ENCODE data around the gene DSP. TPM values are rescaled to one million over a fixed set of nuclear protein-coding genes. Genes with fewer than 3 reads are reported as not detected.

Gene DSP, protein sequence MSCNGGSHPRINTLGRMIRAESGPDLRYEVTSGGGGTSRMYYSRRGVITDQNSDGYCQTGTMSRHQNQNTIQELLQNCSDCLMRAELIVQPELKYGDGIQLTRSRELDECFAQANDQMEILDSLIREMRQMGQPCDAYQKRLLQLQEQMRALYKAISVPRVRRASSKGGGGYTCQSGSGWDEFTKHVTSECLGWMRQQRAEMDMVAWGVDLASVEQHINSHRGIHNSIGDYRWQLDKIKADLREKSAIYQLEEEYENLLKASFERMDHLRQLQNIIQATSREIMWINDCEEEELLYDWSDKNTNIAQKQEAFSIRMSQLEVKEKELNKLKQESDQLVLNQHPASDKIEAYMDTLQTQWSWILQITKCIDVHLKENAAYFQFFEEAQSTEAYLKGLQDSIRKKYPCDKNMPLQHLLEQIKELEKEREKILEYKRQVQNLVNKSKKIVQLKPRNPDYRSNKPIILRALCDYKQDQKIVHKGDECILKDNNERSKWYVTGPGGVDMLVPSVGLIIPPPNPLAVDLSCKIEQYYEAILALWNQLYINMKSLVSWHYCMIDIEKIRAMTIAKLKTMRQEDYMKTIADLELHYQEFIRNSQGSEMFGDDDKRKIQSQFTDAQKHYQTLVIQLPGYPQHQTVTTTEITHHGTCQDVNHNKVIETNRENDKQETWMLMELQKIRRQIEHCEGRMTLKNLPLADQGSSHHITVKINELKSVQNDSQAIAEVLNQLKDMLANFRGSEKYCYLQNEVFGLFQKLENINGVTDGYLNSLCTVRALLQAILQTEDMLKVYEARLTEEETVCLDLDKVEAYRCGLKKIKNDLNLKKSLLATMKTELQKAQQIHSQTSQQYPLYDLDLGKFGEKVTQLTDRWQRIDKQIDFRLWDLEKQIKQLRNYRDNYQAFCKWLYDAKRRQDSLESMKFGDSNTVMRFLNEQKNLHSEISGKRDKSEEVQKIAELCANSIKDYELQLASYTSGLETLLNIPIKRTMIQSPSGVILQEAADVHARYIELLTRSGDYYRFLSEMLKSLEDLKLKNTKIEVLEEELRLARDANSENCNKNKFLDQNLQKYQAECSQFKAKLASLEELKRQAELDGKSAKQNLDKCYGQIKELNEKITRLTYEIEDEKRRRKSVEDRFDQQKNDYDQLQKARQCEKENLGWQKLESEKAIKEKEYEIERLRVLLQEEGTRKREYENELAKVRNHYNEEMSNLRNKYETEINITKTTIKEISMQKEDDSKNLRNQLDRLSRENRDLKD (N-terminal part only)
- 163 to 172 TPM (median 171 TPM) in 3 replicates for total RNA-seq

DNA sequence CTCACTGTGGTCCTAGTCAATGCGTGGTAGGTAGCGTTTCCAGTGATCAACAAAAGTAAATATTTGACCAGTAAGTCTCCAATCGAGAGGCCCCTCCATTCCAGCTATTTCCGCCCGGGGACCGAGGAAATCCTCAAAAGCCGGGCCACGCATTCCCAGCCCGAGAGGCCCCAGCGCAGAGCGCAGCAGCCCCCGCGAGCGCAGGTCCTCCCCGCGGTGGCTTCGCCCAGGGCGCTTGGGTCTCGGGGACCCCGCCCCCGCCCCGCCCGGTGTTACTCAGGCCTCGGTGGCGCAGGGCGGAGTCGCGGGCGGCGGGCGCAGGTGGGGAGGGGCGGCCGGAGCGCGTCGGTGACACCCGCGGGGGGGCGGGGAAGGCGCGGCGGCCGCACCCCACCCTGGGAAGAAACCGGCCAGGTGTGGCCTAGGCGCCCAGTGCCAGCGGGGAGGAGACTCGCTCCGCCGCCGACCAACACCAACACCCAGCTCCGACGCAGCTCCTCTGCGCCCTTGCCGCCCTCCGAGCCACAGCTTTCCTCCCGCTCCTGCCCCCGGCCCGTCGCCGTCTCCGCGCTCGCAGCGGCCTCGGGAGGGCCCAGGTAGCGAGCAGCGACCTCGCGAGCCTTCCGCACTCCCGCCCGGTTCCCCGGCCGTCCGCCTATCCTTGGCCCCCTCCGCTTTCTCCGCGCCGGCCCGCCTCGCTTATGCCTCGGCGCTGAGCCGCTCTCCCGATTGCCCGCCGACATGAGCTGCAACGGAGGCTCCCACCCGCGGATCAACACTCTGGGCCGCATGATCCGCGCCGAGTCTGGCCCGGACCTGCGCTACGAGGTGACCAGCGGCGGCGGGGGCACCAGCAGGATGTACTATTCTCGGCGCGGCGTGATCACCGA, at the start of gene DSP:
TSS of gene DSP (plus strand) at position 497 of the 890 bp plus-strand sequence. CDS start at position 742, 245 bp downstream.
- TF ChIP-seq CTCF (IDR thresholded peaks at IDR 0.05; ENCODE audit: unreplicated experiment) = no peak

GRCh38 chr6:7493866-7494265, 47.6 kb upstream of the DSP start:
- Mint-ChIP-seq H3K4me1 (no peaks in the 10 kb centered on the region), H3K27ac (no peak overlapping the region), H3K36me3 (no peaks in the 10 kb centered on the region), H3K9me3 (peaks cover 15% of the 10 kb centered on the region), H3K27me3 (ENCODE audit: low read depth) (no peaks in the 10 kb centered on the region), H3K4me3 (no peak overlapping the region)
- DNase-seq (ENCODE audit: low spot score in 2 of 2, unreplicated experiment in 2 of 2) = no peak
- TF ChIP-seq CTCF (IDR thresholded peaks at IDR 0.05; ENCODE audit: unreplicated experiment) = no peak

More for the DNA sequence above, at the start of gene DSP:
- Mint-ChIP-seq H3K27ac (peak within 1 kb of the TSS; percentile 98), H3K36me3 (no peaks in the 10 kb centered on the region), H3K4me3 (peak within 1 kb of the TSS; percentile 94), H3K27me3 (ENCODE audit: low read depth) (no peaks in the 10 kb centered on the region), H3K9me3 (no peaks in the 10 kb centered on the region), H3K4me1 (peaks cover 57% of the 10 kb centered on the region)
- DNase-seq (ENCODE audit: low spot score in 2 of 2, unreplicated experiment in 2 of 2) = peak; percentile 47 to 77

- no peak for DNase-seq (ENCODE audit: low spot score in 2 of 2, unreplicated experiment in 2 of 2)
- Mint-ChIP-seq H3K27ac (no peak overlapping the region), H3K9me3 (peaks cover 15% of the 10 kb centered on the region), H3K4me1 (no peaks in the 10 kb centered on the region), H3K27me3 (ENCODE audit: low read depth) (no peaks in the 10 kb centered on the region), H3K4me3 (no peak overlapping the region), H3K36me3 (no peaks in the 10 kb centered on the region)
- no peak for TF ChIP-seq CTCF (IDR thresholded peaks at IDR 0.05; ENCODE audit: unreplicated experiment)
Measured at GRCh38 chr6:7494638-7495037, 46.8 kb upstream of the DSP start.

- Mint-ChIP-seq H3K4me1 (no peaks in the 10 kb centered on the region), H3K36me3 (no peaks in the 10 kb centered on the region), H3K9me3 (peaks cover 15% of the 10 kb centered on the region), H3K27ac (no peak overlapping the region), H3K27me3 (ENCODE audit: low read depth) (no peaks in the 10 kb centered on the region), H3K4me3 (no peak overlapping the region)
- no peak for TF ChIP-seq CTCF (IDR thresholded peaks at IDR 0.05; ENCODE audit: unreplicated experiment)
- no peak for DNase-seq (ENCODE audit: low spot score in 2 of 2, unreplicated experiment in 2 of 2)
Measured at GRCh38 chr6:7496266-7496875, 45.1 kb upstream of the DSP start.
